GM19025 (cell line): ENCODE results near the gene ASTN1.
"Not testable (repeated sequence)": the region's sequence is repeated elsewhere in the genome, so short reads cannot be mapped to it uniquely, and the experiment has no call there.

Experiments used
- ATAC-seq: cut with Tn5 transposase; IDR thresholded peaks from one replicate; pipeline ENCODE4 v1.9.1; 2021; ENCODE audit warnings: mild to moderate bottlenecking, low read depth, moderate library complexity; ENCODE audit not compliant: unreplicated experiment

The ASTN1 gene

DNA sequence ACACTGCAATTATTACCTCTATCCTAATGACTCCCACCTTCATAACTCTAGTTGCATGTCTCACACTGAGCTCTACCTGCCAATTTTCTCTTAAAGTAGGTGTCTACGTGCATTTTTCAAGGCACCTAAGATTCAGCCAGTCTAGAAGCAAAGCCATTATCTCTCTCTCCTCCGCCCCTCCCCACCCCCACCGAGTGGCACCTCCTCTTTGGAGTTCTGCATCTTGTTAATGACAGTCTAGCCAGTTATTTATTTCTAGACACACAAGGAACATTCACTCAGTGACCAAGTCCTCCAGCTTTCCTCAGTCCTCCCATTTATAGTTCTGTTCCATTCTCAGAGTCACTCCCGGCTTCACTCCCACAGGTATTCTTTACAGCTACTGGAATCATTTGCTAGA lies 47.6 kb downstream of the ASTN1 start:
- ATAC-seq: no peak

DNA sequence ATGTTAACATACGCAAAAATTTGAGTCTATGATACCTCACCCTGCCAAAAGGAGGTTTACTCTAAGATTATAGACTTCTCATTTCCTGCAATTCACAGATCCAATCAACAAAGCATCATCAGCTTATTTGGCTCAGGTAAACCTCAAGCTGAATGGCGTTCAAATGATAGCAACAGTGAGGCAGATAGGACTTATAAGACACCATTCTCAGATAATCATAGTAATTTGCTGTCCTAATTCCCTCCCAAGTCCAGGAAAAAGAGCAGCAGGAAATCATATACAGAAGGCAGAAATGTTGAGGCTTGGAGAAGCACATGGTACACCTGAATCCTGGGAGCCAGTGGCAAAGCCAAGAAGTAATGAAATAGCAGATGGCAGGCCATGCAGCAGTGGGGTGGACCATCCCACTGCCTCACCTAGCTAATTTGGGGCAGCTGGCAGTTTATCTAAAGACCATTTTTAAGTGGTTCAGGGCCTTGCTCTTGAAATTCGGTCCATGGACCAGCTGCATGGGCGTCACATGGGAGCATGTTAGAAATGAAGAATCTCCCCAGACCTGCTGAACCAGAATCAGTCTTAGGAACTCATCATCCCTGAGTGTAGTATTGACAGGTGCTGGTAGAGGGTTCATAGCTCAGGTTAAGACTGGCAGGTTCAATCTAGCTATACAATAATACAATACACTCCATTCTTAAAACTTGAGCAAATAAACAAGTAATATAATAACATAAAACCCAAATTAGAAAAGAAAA lies 57.7 kb downstream of the ASTN1 start:
- no peak for ATAC-seq

DNA sequence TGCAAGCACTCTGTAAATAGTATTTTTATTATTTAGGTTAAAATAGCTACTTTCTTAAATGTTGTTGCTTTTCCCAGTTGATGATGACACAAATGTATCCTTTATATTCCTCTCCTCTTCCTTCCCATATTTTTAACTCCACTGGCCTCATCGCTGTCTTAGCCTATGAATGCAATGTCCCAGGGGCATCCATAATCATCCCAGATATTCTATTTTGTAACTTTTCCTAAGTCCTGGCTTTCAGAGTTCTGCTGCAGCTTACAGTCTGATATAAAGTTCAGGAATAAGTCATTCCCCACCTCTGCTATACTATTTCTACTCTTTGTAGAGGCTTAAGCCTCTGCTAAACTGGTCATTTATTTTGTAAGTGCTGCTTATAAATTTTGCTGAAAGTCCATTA lies 58.3 kb downstream of the ASTN1 start:
- no peak for ATAC-seq

DNA sequence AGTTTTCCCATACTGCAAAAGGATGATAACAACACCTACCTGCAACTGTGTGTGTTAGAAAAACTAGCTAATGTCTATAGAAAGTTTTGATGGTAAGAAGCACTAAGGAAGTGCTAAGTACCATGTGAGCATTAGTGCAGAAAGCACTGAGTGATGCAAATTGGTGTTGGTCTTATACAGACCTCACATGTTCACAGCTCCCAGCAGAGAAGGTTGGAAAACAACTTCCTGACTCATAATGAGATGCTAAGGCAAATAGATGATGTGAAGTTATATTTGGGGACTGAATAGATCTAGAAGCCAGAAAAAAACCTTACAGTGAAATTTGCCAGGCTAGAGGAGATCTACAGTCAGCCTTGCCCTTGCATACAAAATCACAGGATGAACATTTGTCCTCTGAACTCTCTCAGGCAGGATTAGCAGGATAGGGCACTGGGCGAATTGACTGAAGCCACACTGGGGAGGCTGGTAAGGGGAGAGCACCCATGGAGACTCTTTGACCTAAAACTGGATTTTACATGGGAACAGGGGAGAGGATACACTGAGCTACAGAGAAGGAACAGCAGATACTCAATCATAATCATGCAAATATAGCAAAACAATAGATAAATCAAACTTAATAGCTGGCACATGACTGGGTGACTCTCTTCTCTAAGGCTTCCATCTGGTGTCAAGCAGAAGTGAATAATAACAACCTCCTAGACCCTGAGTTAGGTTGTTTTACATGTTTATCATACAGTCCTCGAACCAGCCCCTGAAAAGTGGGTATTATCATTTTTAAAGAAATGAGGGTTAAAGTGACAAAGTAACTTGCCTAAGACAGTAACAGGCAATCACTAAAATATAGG lies 61.3 kb downstream of the ASTN1 start:
- no peak for ATAC-seq

DNA sequence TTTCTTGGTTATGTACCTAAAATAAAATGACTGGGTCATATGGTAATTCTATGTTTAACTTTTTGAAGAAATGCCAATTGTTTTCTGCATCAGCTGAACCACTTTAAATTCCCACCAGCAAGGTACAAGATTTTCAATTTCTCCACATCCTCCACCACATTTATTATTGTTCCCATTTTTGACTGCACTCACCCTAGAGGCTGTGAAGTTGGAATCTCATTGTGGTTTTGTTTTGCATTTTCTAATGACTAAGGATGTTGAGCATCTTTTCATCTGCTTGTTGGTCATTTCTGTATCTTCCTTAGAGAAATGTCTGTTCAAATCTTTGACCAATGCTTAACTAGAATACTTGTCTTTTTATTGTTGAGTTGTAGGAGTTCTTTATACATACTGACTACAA lies 72.5 kb downstream of the ASTN1 start:
- ATAC-seq: no peak

DNA sequence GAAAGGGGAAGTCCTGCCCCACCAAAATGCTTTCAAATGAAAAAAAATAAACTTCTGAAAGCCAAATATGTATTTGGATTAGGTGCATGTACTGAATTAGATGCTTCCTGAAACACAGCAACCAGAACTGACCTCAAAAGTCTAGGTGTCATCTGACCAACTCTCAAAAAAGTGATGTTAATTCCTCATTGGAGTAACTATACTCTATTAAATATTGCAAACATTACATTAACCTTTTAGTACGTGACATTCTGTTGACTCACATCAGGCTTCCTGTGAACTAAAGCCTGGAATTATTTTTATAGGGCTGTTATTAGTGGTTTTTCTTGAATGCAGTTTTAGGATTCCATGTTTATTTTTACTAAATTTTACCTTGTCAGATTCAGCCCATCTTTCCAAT lies 73.5 kb downstream of the ASTN1 start:
- ATAC-seq: no peak

DNA sequence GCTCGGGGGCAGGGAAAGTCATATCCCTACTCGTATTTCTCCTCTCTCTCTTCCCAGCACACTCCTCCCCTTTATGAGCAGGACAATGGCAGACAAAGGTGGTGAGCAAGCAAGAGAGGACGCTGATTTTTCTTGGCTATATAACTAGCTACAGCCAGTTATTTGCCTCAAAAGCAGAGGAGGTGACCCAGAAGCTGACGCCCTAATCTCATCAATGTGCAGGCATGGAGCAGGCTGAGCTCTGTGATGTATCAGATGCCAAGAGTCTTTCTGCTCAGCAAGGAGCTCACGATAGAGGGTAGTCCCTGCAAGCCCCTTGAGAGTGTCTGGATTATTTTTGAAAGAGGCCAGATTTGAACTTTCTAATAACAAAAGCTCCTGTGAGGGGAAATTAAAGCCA lies 75.5 kb downstream of the ASTN1 start:
- no peak for ATAC-seq

DNA sequence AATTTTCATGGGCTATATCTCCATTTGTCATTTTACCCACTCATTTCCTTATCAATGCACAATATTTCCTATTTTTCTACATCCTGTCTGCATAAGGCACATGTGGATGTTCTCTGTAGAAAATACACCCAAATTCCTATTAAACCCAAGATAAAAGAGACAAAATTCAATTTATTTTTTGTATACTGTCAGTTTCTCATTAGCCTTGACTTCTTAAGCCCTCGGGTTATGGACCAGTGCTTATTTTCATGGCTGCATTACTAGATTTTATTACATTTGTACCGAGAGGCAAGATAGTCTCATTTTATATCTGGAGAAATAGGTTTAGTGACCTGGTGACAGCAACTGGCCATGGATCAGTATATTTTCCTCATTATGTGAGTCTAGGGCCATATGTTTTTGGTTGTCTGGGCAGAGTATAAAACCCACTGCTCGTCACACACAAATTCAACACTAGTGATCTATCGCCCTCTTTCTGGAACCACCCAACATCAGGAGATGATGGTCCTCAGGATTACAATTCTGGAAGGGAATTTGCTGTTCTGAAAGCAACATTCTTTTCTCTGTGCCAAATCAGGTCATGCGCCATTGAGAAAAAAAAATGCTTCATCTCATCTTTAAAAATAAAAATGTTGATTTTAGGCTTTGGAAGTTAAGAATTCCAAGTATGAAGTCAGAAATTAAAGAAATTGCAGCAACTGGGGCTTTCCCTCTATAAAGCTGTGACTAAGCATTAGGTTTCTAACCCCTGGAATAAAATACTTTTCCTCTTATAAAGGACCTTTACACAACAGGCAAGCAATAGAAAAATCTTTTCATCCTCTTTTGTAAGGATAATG lies 81.4 kb downstream of the ASTN1 start:
- no peak for ATAC-seq

DNA sequence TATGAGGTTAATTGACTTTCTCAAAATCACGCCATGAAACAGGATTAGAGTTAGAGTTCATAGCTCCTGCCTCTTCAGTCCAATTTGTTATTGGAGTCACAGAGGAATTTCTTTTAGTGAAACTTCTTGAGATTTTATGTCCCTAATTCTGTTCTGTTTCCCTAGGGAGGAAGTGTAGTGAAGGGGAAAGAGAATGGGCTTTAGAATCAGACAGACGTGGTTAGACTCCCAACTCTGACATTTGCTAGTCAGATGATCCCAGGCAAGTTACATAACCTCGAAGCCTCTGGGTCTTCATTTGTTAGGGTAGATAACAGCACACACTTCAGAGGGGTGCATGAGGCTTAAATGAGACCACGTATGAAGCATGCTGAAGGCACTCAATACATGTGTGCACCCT lies 83.9 kb downstream of the ASTN1 start:
- ATAC-seq: no peak

DNA sequence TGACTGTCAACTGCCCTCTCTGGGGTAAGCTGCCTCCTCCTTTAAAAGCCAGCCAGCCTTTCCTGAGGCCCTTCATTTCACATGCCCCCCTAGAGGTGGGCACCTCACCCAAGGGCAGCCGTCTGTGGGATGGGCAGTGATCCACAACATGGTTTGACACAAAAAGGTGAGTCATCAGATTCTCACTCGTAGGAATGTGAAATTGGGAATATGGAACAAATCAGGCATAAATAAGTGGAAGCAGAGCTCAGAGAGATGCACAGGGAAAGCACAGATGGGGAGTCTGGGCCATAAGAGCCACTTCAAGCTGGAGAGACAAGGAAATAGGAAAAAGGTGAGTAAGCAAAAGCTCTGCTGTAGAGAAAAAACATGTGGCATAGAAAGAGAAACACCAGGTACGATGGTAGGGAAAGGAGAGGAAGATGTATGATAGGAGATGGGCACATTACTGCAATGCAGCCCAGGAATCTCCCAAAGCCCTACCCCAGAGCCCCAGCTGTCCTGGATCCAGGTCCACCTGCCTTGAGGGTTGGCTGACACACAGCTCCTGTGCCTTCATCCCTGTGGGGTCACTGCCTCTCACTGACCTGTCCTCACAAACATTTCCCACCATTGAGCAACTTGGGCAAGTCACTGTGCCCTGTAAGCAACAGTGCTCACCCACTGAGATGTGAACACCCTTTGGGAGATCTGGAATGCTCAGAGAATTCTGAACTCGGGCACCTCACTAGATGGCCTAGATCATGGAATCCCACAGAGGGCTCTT lies 86.6 kb downstream of the ASTN1 start:
- no peak for ATAC-seq

DNA sequence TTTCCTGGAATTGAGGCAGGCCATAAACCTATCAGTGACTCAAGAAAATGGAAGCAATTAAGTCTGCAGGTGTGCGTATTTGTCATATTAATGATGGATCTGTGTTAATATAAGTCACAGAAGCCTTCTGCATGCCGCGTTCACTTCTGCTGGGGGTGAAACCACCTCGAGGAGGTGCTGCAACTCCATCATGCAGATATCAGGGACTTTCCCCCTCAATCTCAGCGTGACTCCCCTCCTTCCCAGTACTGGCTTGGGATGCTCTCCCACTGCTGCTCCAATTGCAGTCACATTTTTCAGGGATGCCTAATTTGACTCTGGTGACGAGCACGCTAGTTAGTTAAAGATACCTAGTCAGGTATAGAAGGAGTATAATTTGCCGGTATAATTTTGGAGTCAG lies 87.5 kb downstream of the ASTN1 start:
- ATAC-seq: no peak

DNA sequence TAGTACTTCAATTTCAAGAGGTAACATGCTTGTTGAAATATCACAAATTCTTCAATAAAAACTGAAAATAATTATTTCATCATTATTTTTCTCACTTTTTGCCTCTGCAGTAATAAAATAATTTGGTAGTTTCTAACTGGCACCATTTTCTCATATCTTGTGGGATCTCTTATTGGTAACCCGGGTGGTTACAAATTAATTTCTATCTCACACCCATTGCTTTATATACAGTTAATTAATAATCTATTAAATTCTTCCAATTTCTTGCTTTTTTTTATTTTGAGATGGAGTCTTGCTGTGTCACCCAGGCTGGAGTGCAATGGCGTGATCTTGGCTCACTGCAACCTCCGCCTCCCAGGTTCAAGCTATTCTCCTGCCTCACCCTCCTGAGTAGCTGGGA lies 89.7 kb downstream of the ASTN1 start:
- ATAC-seq: not testable (repeated sequence)

DNA sequence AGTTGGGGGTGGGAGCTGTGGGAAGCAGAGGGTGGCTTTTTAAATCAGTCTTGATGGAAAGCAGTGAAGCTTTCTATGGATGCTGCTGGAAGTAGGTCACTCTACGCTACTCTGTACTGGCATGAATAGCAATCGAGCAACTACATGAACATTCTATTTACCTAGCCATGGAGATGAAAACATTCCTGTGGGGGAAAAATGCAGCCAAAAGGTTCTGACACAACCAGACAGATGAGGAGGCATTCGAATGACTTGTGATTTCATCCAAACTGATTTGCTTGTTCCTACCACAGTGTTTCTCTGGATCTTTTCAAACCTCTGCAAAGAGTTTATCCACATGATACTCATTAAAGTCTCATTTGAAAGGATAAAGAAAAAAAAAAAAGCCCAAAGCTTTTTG lies 95.0 kb downstream of the ASTN1 start:
- ATAC-seq: no peak

DNA sequence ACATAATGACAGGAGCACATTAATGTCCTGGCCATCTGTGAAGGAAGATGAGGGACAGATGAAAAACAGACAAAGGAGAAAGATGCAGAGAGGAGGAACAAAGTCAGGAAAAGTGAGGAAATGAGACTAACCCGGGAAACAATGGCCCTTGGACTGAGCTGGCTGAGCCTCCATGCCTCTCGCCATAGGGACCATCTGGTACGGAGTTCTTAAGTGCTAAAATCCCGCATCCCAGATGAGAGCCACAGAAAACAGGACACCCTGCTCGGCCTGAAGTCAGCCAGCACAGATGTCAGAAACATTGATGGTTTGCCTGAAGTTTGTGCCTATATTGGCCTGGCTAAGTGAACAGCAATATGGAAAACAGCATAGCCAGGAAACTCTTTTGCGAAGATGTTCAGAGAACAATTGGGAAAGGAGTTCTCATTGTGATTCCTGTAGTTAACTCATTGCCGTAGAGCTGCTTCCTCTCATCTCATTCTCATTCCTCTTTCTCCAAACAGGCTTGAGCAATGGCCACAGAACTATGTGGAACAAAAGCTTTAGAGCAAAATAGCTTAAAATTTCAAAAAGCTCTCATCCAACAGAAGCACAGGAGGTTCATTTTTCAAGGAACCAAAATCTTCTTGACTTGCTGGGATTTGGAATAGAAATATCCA lies 96.6 kb downstream of the ASTN1 start:
- no peak for ATAC-seq

DNA sequence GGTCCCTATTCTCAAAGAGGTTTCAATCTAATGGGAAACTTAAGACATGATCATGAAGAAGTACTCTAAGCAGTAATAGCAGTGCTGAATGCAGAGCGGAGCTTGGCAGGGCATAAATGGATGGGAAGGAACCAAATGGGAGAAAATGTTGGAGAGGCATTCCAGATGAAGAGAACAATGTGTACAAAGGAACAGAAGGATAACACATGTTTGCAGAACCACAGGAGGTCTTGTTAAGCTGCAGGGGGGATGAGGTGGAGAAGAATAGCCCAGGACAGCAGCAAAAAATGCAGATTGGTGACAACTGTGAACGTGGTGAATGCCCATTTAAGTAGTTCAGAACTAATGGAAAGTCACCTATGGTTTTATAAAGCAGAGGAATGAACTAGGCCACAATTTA lies 99.1 kb downstream of the ASTN1 start:
- ATAC-seq: no peak

DNA sequence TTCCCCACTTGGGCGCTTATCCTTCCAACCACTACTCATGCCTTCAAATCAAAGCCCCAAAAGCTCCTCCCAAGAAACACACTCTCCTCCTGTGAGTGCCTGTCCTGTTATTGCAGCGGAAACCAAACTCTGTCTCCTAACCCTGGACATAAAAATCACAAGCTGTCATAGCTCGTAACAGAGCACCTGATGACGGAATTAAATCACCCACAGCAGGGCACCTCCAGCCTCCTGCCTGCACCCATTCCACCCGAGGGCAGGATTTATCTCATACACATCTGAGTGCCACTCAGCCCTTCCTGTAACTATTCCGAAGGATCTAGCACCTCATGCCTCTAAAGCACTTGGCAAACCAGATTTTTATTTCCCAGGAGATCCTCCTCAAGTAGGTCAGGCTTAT lies 100.9 kb downstream of the ASTN1 start:
- ATAC-seq: no peak

DNA sequence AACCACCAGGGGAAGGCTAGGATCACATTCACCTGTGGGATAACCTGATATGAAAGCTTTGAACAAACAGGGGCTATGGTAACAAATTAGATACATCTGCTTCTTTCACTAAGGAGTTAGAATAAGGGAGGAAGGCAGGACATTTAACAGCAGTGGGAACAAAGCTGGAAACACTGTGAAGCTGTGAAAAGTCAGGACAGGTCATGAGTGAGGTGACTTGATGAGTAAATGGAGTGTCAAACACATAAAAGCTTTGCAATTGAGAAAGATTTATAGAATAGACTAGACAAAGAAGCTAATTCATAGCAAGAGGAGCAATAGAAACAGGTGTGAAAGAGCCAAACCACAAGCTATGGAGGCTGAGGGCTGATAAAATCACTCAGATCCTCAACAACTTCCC lies 110.0 kb downstream of the ASTN1 start:
- no peak for ATAC-seq

DNA sequence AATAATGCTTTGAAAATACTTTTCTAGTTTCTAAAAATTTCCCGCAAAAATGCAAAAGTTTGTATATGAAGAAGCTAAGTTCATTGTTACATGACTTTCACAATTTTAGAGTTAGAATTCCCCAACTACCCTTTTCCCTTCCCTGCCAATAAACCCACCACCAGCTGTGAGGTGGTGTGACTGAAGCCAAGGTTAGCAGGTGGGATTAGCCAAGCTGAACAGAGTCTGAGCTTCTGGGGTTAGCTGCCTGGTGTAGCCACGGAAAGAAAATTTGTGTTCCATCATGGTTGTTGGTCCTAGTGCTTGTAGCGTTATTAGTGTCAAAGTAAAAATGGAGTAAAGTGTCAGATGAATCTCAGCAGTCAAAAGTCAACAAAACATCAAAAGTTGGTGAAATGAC lies 110.9 kb downstream of the ASTN1 start:
- ATAC-seq: no peak

DNA sequence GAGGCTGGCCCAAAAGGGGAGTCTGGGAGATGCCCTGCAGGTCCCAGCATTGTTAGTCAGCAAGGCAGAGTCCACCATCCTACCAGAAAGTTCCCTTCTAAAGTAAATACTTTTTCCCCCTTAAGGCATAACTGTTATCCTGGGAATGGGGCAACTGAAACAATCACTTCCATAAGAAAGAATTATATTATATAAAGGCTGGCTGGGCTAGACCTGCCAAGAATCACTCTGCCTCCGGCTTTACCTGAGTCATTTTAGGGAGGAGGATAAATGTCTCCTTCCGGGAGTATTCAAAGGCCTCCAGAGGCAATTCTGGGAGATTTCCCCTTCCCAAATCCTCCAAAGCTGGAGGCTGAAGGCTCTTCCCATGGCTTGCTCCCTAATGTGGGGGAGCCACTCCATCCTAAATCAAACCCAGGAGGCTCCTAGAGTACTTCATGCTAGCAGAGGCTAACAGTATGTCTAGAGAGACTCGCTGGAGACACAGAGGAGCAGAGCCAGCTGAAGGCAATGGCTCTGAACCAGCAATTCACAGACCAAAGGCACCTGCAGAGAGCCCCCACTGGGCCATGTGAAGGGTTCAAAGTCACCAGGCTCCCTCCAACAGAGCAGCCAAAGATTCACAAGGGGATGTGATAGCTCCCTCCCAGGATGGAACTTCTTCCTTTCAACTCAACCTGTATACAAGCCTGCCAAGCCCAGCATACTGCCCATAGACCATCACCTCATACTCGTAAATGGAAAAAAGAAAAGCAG lies 116.0 kb downstream of the ASTN1 start:
- ATAC-seq: no peak
